HepG2 (cell line): ENCODE measurements around the gene SURF1. TPM values are rescaled to one million over a fixed set of nuclear protein-coding genes. Genes with fewer than 3 reads are reported as not detected.
A peak's percentile ranks its signal among the peaks of the same experiment; 100 is the strongest.

Experiments
- ATAC-seq: fragments of 200-7000 bp; cut with Tn5 transposase; 3 replicates; pipeline ENCODE4 v1.9.1; 2020; ENCODE audit warnings: mild to moderate bottlenecking, moderate library complexity
- BruUV-seq: library from RNA; stranded (reverse); fragments of 400-500 nt; replicated peaks from 2 replicates; lab custom pipeline; 2021; lab: Mats Ljungman, UMichigan
- CTCF ChIA-PET: fragments of 300-600 bp; formaldehyde crosslinking; extraction: SDS; loops from one replicate; lab custom pipeline; 2021; ENCODE audit warnings: low total read pairs, inconsistent platforms, low intra/inter-chr PET ratio; lab: Yijun Ruan, JAX
- POLR2A ChIA-PET: fragments of 350-600 bp; sonication (Branson Sonifier 250); formaldehyde crosslinking; loops from one replicate; lab custom pipeline; 2020; ENCODE audit warnings: antibody characterized with exemption, inconsistent platforms; lab: Yijun Ruan, JAX
- DNase-seq: peaks from one replicate; pipeline ENCODE4 v3.0.0-alpha.2; 2015; ENCODE audit warnings: low spot score
- FAIRE-seq: peaks from 3 replicates; lab custom pipeline; 2011; peaks lifted over from hg19 to GRCh38; lab: Jason Lieb, UNC
- H2AFZ ChIP-seq: one replicate; pipeline ENCODE4 v1.6.1; 2011; ENCODE audit warnings: low read length, inconsistent platforms
- H3K27ac ChIP-seq: fragments of 300-600 bp; 3 replicates; pipeline ENCODE4 v1.8.0; 2011; ENCODE audit warnings: mixed run types, mild to moderate bottlenecking, mixed read lengths, low read length, inconsistent platforms; ENCODE audit not compliant: insufficient read depth; ENCODE audit errors: extremely low read length
- H3K27me3 ChIP-seq, 2 experiments: fragments of 200-600 bp in 1 of 2; 2 replicates in 1 of 2; 3 replicates in 1 of 2; pipeline versions ENCODE4 v1.6.0 to v1.8.0; 2011; ENCODE audit warnings: low read length in 2 of 2, mild to moderate bottlenecking in 2 of 2, moderate library complexity in 2 of 2, inconsistent platforms in 1 of 2; ENCODE audit not compliant: insufficient read depth in 2 of 2, control insufficient read depth in 1 of 2
- H3K36me3 ChIP-seq, 2 experiments: fragments of 200-600 bp in 1 of 2; replicated peaks in 1 of 2; 2 replicates in 1 of 2; 3 replicates in 1 of 2; pipeline versions ENCODE4 v1.5.1 to v1.8.0; 2011; ENCODE audit warnings: low read length in 2 of 2, inconsistent platforms in 1 of 2; ENCODE audit not compliant: insufficient read depth in 2 of 2, control insufficient read depth in 1 of 2
- H3K4me1 ChIP-seq: 2 replicates; pipeline ENCODE4 v1.5.1; 2012; ENCODE audit warnings: low read length, inconsistent platforms; ENCODE audit not compliant: insufficient read depth
- H3K4me2 ChIP-seq: 2 replicates; pipeline ENCODE4 v1.6.0; 2011; ENCODE audit warnings: low read depth, low read length, inconsistent platforms
- H3K4me3 ChIP-seq, 3 experiments: fragments of 200-600 bp in 1 of 3; sonication (generic), shearing (Covaris generic) in 1 of 3; replicated peaks in 1 of 3; 2 replicates each; pipeline ENCODE4 v1.5.1; 2011 to 2016; ENCODE audit warnings: low read length in 3 of 3, inconsistent platforms in 2 of 3, low read depth in 2 of 3, mild to moderate bottlenecking in 2 of 3, control low read depth in 1 of 3, mixed read lengths in 1 of 3; ENCODE audit not compliant: insufficient read depth in 1 of 3
- H3K79me2 ChIP-seq: one replicate; pipeline ENCODE4 v1.6.1; 2011; ENCODE audit warnings: low read length, inconsistent platforms; ENCODE audit not compliant: insufficient read depth
- H3K9ac ChIP-seq: 2 replicates; pipeline ENCODE4 v1.6.0; 2011; ENCODE audit warnings: mild to moderate bottlenecking, low read depth, low read length, inconsistent platforms; ENCODE audit not compliant: insufficient read depth
- H3K9me3 ChIP-seq: 2 replicates; pipeline ENCODE4 v1.5.1; 2012; ENCODE audit warnings: mild to moderate bottlenecking, low read length
- H4K20me1 ChIP-seq: 2 replicates; pipeline ENCODE4 v1.6.0; 2011; ENCODE audit warnings: inconsistent platforms, mild to moderate bottlenecking, low read length, moderate library complexity; ENCODE audit not compliant: insufficient read depth
- AGO2 ChIP-seq: fragments of 200-400 bp; formaldehyde crosslinking; optimal IDR thresholded peaks from 2 replicates; pipeline ENCODE3; 2017; ENCODE audit warnings: mild to moderate bottlenecking, low read depth, low read length, moderate library complexity
- AKAP8 ChIP-seq: sonication (generic); formaldehyde crosslinking; IDR thresholded peaks from 2 replicates; pipeline ENCODE4 v1.5.1; 2020; ENCODE audit warnings: mild to moderate bottlenecking, missing genetic modification reagents
- ASH2L ChIP-seq: fragments of 300-600, 200-600 bp; sonication (generic); IDR thresholded peaks from 2 replicates; pipeline ENCODE4 v1.7.0; 2017; ENCODE audit warnings: low read depth, mild to moderate bottlenecking, moderate library complexity, mixed read lengths, low read length; ENCODE audit not compliant: insufficient read length
- HMG20A ChIP-seq: IDR thresholded peaks from 2 replicates; pipeline ENCODE4 v1.6.1; 2016; ENCODE audit warnings: borderline replicate concordance
- MEF2D ChIP-seq: sonication (generic); formaldehyde crosslinking; IDR thresholded peaks from 2 replicates; pipeline ENCODE4 v1.5.1; 2020; ENCODE audit warnings: mild to moderate bottlenecking, missing genetic modification reagents
- MTF1 ChIP-seq: sonication (generic); formaldehyde crosslinking; IDR thresholded peaks from 2 replicates; pipeline ENCODE4 v1.5.0; 2020; ENCODE audit warnings: missing genetic modification reagents
- NCOR1 ChIP-seq: fragments of 200-600 bp; sonication (generic); IDR thresholded peaks from 2 replicates; pipeline ENCODE4 v1.7.0; 2017; ENCODE audit warnings: antibody characterized with exemption, low read length, borderline replicate concordance
- POLR2A ChIP-seq, 2 experiments: IDR thresholded peaks; 2 replicates each; pipeline ENCODE4 v1.6.1; 2011; ENCODE audit warnings: low read depth in 2 of 2, low read length in 2 of 2, mild to moderate bottlenecking in 1 of 2, moderate library complexity in 1 of 2; ENCODE audit not compliant: insufficient read depth in 1 of 2
- REXO4 ChIP-seq: sonication (generic); formaldehyde crosslinking; IDR thresholded peaks from 2 replicates; pipeline ENCODE4 v1.8.0; 2022; ENCODE audit warnings: missing genetic modification reagents, mild to moderate bottlenecking, borderline replicate concordance
- TMF1 ChIP-seq: sonication (generic); formaldehyde crosslinking; IDR thresholded peaks from 2 replicates; pipeline ENCODE4 v1.8.1; 2022; ENCODE audit warnings: low read depth, missing genetic modification reagents
- TOPORS ChIP-seq: sonication (generic); formaldehyde crosslinking; IDR thresholded peaks from 2 replicates; pipeline ENCODE4 v1.8.0; 2023; ENCODE audit warnings: mild to moderate bottlenecking, missing genetic modification reagents
- ZBTB20 ChIP-seq: sonication (generic); formaldehyde crosslinking; IDR thresholded peaks from 2 replicates; pipeline ENCODE4 v1.8.1; 2023; ENCODE audit warnings: missing genetic modification reagents, low read depth, mild to moderate bottlenecking, borderline replicate concordance
- ZC3H13 ChIP-seq: sonication (generic); formaldehyde crosslinking; IDR thresholded peaks from 2 replicates; pipeline ENCODE4 v1.8.1; 2023; ENCODE audit warnings: mild to moderate bottlenecking, missing genetic modification reagents, moderate library complexity
- ZNF333 ChIP-seq: sonication (generic); formaldehyde crosslinking; IDR thresholded peaks from 2 replicates; pipeline ENCODE4 v1.4.0; 2020; ENCODE audit warnings: mild to moderate bottlenecking, missing genetic modification reagents, borderline replicate concordance
- ZNF605 ChIP-seq: sonication (generic); formaldehyde crosslinking; IDR thresholded peaks from 2 replicates; pipeline ENCODE4 v1.8.0; 2022; ENCODE audit warnings: mild to moderate bottlenecking, missing genetic modification reagents
- ZNF619 ChIP-seq: sonication (generic); formaldehyde crosslinking; IDR thresholded peaks from 2 replicates; pipeline ENCODE4 v1.4.0; 2020; ENCODE audit warnings: mild to moderate bottlenecking, missing genetic modification reagents
- ZNF687 ChIP-seq: sonication (generic); formaldehyde crosslinking; IDR thresholded peaks from 2 replicates; pipeline ENCODE4 v1.5.1; 2020; ENCODE audit warnings: mild to moderate bottlenecking, missing genetic modification reagents, moderate library complexity
- WGBS: methylation state at CpG from one replicate; pipeline ENCODE4 v1.1.6; 2017; ENCODE audit warnings: low lambda C conversion rate; 5-methylcytosine and 5-hydroxymethylcytosine counted together
- in situ Hi-C: cut with HindIII; loops from 2 replicates; pipeline ENCODE4 v1.10.0; 2017; ENCODE audit warnings: low pct_unique_long_range_greater_than_20kb; ENCODE audit not compliant: extremely low pct_ligation_motif_present
- intact Hi-C: fragments of 100-400 bp; cut with micrococcal nuclease; formaldehyde crosslinking; loops from one replicate; pipeline ENCODE4 v1.10.0; 2022; ENCODE audit not compliant: unreplicated experiment
- polyA plus RNA-seq, 8 experiments: library from polyadenylated mRNA; depleted of rRNA in 3 of 8; stranded (reverse) in 7 of 8; unstranded in 1 of 8; fragments of >200 nt; fragmentation: Illumina TruSeq in 4 of 8; extraction: Trizol in 4 of 8; gene quantifications; 2 replicates each; pipeline versions ENCODE4 v1.2.1 to v1.2.3, GENCODE V29; 2011 to 2016; ENCODE audit warnings: low read depth in 4 of 8, missing spikeins in 1 of 8, mixed read lengths in 1 of 8; ENCODE audit not compliant: insufficient read depth in 1 of 8
- total RNA-seq, 5 experiments: library from RNA; depleted of rRNA; stranded (reverse); fragments of >200 nt; fragmentation: Illumina TruSeq; extraction: Trizol; gene quantifications; 2 replicates each; pipeline ENCODE4 v1.2.3, GENCODE V29; 2016; ENCODE audit warnings: low read depth in 1 of 5
- TF ChIP-seq, protein P1 (sequence below): sonication (generic); formaldehyde crosslinking; IDR thresholded peaks from 2 replicates; pipeline ENCODE4 v1.8.1; 2023; ENCODE audit warnings: mild to moderate bottlenecking, missing genetic modification reagents

The SURF1 gene
- total and polyA plus RNA-seq, 2 of the 13 experiments (the other 11 are each of a cell fraction or from before 2014, with no cell fraction given), result 17.8 to 40.7 TPM

GRCh38 chr9:133348718-133349573 is 7.3 kb downstream of the SURF1 start:
- CTCF ChIA-PET, result no interaction called here
- peak overlapping the region; percentile 97 for H3K27ac ChIP-seq
- FAIRE-seq, result no peak
- TSS peak; percentile 68 for BruUV-seq
- no peak for ATAC-seq
- in situ Hi-C loops (no loop called here), intact Hi-C loops (no loop called here)
- 4% methylated on average over 25 of the region's 25 CpGs for WGBS
- H3K9ac ChIP-seq, result peak overlapping the region; percentile 99
- H3K4me1 ChIP-seq, result peaks cover 33% of the 10 kb centered on the region
- peaks cover 34% of the 10 kb centered on the region for H3K79me2 ChIP-seq
- H3K27me3 ChIP-seq, result no peaks in the 10 kb centered on the region; a peak in 1 of 5 replicates
- DNase-seq, result no peak
- H4K20me1 ChIP-seq, result peaks cover 19% of the 10 kb centered on the region
- POLR2A ChIA-PET, result interaction anchor here (1.0 to 2.6 kb wide), 13 partner anchors 9 to 162 kb away, joined by 4 to 22 read pairs (median 6); partner anchors contain the start of genes CACFD1, SLC2A6, STKLD1 and SURF6
- H2AFZ ChIP-seq, result no peak overlapping the region
- H3K36me3 ChIP-seq, result peaks cover 20 to 60% of the 10 kb centered on the region in 2 experiments
- no peaks in the 10 kb centered on the region for H3K9me3 ChIP-seq
- H3K4me3 ChIP-seq, result peak overlapping the region; percentile 82 to 100 (median 97)
- H3K4me2 ChIP-seq, result peak overlapping the region; percentile 94
- TF ChIP-seq ZNF619 (CRISPR knock-in tag) (no peak), ZNF687 (peak; percentile 4; the same call in 1 of the 2 replicates), ZNF605 (CRISPR knock-in tag) (0 out of 2 replicates have a peak, but pooled peaks have one; percentile 49), MTF1 (no peak), MEF2D (CRISPR knock-in tag) (0 out of 2 replicates have a peak, but pooled peaks have one; percentile 3), AKAP8 (CRISPR knock-in tag) (0 out of 2 replicates have a peak, but pooled peaks have one; percentile 4), HMG20A (CRISPR knock-in tag) (no peak), TMF1 (0 out of 2 replicates have a peak, but pooled peaks have one; percentile 17), ZC3H13 (CRISPR knock-in tag) (0 out of 2 replicates have a peak, but pooled peaks have one; percentile 20), TOPORS (CRISPR knock-in tag) (0 out of 2 replicates have a peak, but pooled peaks have one; percentile 58), NCOR1 (0 out of 2 replicates have a peak, but pooled peaks have one; percentile 1), POLR2A (IDR thresholded peaks at IDR 0.05; ENCODE audit: insufficient read depth in 1 of 2, low read depth in 2 of 2, low read length in 2 of 2) (peak in 1 of 2 experiments; percentile 57; a peak in 1 of 4 replicates), ASH2L (peak; percentile 7), ZNF333 (CRISPR knock-in tag) (no peak), AGO2 (peak; percentile 89), REXO4 (CRISPR knock-in tag) (no peak), ZBTB20 (no peak)
- TF ChIP-seq, protein P1, sequence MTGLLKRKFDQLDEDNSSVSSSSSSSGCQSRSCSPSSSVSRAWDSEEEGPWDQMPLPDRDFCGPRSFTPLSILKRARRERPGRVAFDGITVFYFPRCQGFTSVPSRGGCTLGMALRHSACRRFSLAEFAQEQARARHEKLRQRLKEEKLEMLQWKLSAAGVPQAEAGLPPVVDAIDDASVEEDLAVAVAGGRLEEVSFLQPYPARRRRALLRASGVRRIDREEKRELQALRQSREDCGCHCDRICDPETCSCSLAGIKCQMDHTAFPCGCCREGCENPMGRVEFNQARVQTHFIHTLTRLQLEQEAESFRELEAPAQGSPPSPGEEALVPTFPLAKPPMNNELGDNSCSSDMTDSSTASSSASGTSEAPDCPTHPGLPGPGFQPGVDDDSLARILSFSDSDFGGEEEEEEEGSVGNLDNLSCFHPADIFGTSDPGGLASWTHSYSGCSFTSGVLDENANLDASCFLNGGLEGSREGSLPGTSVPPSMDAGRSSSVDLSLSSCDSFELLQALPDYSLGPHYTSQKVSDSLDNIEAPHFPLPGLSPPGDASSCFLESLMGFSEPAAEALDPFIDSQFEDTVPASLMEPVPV (CRISPR knock-in tag), result peak; percentile 40; the same call in 1 of the 2 replicates
